ENCODE measurements around the gene LARGE1. TPM values are rescaled to one million over a fixed set of nuclear protein-coding genes. Genes with fewer than 3 reads are reported as not detected.

Gene LARGE1
- total and polyA plus RNA-seq, 2 of the 8 experiments (the other 6 are each of a cell fraction or from before 2014, with no cell fraction given) = 43.7 to 83.0 TPM

- TF ChIP-seq CHD7 (IDR thresholded peaks at IDR 0.05; ENCODE audit: insufficient replicate concordance, low read length) (no peak), TAF1 (IDR thresholded peaks at IDR 0.05; ENCODE audit: low read depth, low read length) (no peak), YY1 (IDR thresholded peaks at IDR 0.05; ENCODE audit: low read depth, low read length) (no peak), CHD1 (IDR thresholded peaks at IDR 0.05; ENCODE audit: low read depth, low read length) (no peak)
Observed at GRCh38 chr22:33362702-33363101, 557.6 kb downstream of the LARGE1 start (continued).
